ENCODE results near the gene HGS. TPM values are rescaled to one million over a fixed set of nuclear protein-coding genes. Genes with fewer than 3 reads are reported as not detected.

HGS gene
- total RNA-seq, 2 donors from 2014 or later, result 114 to 130 TPM

DNA sequence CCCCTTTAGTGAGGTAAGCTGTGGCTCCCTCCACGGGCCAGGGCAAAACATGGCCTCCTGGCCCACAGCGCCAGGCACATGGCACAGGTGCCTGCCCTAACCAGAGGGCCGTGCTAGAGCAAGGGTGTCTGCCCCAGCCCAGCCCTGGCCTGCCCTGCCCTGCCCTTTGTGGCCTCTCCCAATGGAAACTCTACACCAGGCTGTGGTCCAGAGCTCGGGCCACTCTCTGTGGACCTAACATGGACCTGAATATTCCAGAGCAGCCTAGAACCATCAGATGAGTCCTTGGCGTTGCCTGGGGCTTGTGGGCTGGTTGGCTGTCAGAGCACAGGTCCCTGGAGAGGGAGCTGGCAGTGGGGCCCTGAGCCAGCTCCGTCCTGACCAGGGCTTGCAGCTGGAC lies 11.4 kb downstream of the HGS start:
- no peaks in the 10 kb centered on the region for H3K9me3 ChIP-seq (ENCODE audit: control insufficient read depth, low read length)
- H3K4me3 Mint-ChIP-seq, result no peak overlapping the region
- H3K9ac ChIP-seq (ENCODE audit: extremely low read depth, low read length, poor library complexity, severe bottlenecking), result no peak overlapping the region
- H3K27me3 ChIP-seq (ENCODE audit: control insufficient read depth, insufficient read depth, low read length, poor library complexity, severe bottlenecking), result no peaks in the 10 kb centered on the region
- no peaks in the 10 kb centered on the region for H3K4me1 Mint-ChIP-seq
- TF ChIP-seq CTCF (conservative IDR thresholded peaks at IDR 0.05), result no peak
- H3K4me3 ChIP-seq (ENCODE audit: low read length), result no peak overlapping the region
- no peaks in the 10 kb centered on the region for H3K4me1 ChIP-seq (ENCODE audit: control insufficient read depth, insufficient read depth, low read length)
- H3K27ac Mint-ChIP-seq, result no peak overlapping the region
- peaks cover 53% of the 10 kb centered on the region for H3K36me3 Mint-ChIP-seq (ENCODE audit: low read depth)
- no peaks in the 10 kb centered on the region for H3K27me3 Mint-ChIP-seq (ENCODE audit: insufficient read depth)
- H3K9me3 Mint-ChIP-seq, result no peaks in the 10 kb centered on the region
- peaks cover 60% of the 10 kb centered on the region for H3K36me3 ChIP-seq (ENCODE audit: control insufficient read depth, insufficient read depth, low read length)
- 92 to 98% methylated on average over 4 to 6 of the region's 6 CpGs for WGBS, 2 experiments (ENCODE audit: insufficient coverage in 1 of 2, insufficient read length in 1 of 2)
- no peak for DNase-seq
- no peak overlapping the region for H3K27ac ChIP-seq (ENCODE audit: low read depth, low read length)

DNA sequence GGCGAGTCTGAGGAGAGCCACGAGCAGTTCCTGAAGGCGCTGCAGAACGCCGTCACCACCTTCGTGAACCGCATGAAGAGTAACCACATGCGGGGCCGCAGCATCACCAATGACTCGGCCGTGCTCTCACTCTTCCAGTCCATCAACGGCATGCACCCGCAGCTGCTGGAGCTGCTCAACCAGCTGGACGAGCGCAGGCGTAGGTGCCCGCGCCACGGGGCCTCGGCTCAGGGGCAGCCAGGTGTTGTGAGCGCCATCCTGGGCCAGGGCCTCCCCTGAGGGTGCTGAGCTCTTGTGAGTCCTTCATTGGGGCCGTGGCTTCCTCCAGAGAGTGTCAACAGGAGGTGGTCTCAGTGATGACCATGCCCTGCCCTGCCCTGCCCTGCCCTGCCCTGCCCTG lies 12.0 kb downstream of the HGS start:
- no peak for TF ChIP-seq CTCF (conservative IDR thresholded peaks at IDR 0.05)
- Histone ChIP-seq H3K27ac (ENCODE audit: low read depth, low read length) (no peak overlapping the region), H3K9me3 (ENCODE audit: control insufficient read depth, low read length) (no peaks in the 10 kb centered on the region), H3K36me3 (ENCODE audit: control insufficient read depth, insufficient read depth, low read length) (peaks cover 60% of the 10 kb centered on the region), H3K4me3 (ENCODE audit: low read length) (no peak overlapping the region), H3K27me3 (ENCODE audit: control insufficient read depth, insufficient read depth, low read length, poor library complexity, severe bottlenecking) (no peaks in the 10 kb centered on the region), H3K4me1 (ENCODE audit: control insufficient read depth, insufficient read depth, low read length) (no peaks in the 10 kb centered on the region), H3K9ac (ENCODE audit: extremely low read depth, low read length, poor library complexity, severe bottlenecking) (no peak overlapping the region)
- Mint-ChIP-seq H3K27me3 (ENCODE audit: insufficient read depth) (no peaks in the 10 kb centered on the region), H3K4me1 (no peaks in the 10 kb centered on the region), H3K4me3 (no peak overlapping the region), H3K9me3 (no peaks in the 10 kb centered on the region), H3K36me3 (ENCODE audit: low read depth) (peaks cover 55% of the 10 kb centered on the region), H3K27ac (no peak overlapping the region)
- no peak for DNase-seq
- WGBS, 2 experiments (ENCODE audit: insufficient coverage in 1 of 2, insufficient read length in 1 of 2), result 96% methylated on average over 19 to 22 of the region's 22 CpGs

DNA sequence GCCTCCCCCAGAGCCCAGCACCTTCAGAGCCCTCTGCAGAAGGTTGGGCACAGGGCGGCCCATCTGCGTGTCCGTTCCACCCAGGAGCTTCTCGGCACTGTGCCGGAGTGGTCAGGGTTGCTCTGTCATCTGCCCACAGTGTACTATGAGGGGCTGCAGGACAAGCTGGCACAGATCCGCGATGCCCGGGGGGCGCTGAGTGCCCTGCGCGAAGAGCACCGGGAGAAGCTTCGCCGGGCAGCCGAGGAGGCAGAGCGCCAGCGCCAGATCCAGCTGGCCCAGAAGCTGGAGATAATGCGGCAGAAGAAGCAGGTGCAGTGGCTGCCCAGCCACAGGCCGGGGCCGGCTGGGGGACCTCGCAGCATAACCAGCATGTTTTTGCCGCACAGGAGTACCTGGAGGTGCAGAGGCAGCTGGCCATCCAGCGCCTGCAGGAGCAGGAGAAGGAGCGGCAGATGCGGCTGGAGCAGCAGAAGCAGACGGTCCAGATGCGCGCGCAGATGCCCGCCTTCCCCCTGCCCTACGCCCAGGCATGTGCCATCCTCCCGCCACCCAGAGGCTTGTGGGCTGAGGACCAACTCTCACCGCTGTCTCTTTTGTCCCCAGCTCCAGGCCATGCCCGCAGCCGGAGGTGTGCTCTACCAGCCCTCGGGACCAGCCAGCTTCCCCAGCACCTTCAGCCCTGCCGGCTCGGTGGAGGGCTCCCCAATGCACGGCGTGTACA lies 12.6 kb downstream of the HGS start:
- H3K27me3 Mint-ChIP-seq (ENCODE audit: insufficient read depth), result no peaks in the 10 kb centered on the region
- no peaks in the 10 kb centered on the region for H3K9me3 Mint-ChIP-seq
- no peak overlapping the region for H3K9ac ChIP-seq (ENCODE audit: extremely low read depth, low read length, poor library complexity, severe bottlenecking)
- H3K4me3 ChIP-seq (ENCODE audit: low read length), result no peak overlapping the region
- H3K4me1 Mint-ChIP-seq, result no peaks in the 10 kb centered on the region
- no peak overlapping the region for H3K27ac Mint-ChIP-seq
- H3K27ac ChIP-seq (ENCODE audit: low read depth, low read length), result no peak overlapping the region
- no peak for DNase-seq
- WGBS, 2 experiments (ENCODE audit: insufficient coverage in 1 of 2, insufficient read length in 1 of 2), result 97% methylated on average over 32 to 40 of the region's 40 CpGs
- no peaks in the 10 kb centered on the region for H3K4me1 ChIP-seq (ENCODE audit: control insufficient read depth, insufficient read depth, low read length)
- H3K4me3 Mint-ChIP-seq, result no peak overlapping the region
- no peak for TF ChIP-seq CTCF (conservative IDR thresholded peaks at IDR 0.05)
- H3K27me3 ChIP-seq (ENCODE audit: control insufficient read depth, insufficient read depth, low read length, poor library complexity, severe bottlenecking), result no peaks in the 10 kb centered on the region
- H3K36me3 ChIP-seq (ENCODE audit: control insufficient read depth, insufficient read depth, low read length), result peaks cover 62% of the 10 kb centered on the region
- no peaks in the 10 kb centered on the region for H3K9me3 ChIP-seq (ENCODE audit: control insufficient read depth, low read length)
- peaks cover 54% of the 10 kb centered on the region for H3K36me3 Mint-ChIP-seq (ENCODE audit: low read depth)
